HepG2 (cell line): ENCODE measurements around the gene CTDSPL2. TPM values are rescaled to one million over a fixed set of nuclear protein-coding genes. Genes with fewer than 3 reads are reported as not detected.

Experiments used
- CAMTA2 ChIP-seq: sonication (generic); formaldehyde crosslinking; IDR thresholded peaks from 2 replicates; pipeline ENCODE4 v1.4.0; 2020; ENCODE audit warnings: mild to moderate bottlenecking, missing genetic modification reagents, borderline replicate concordance
- FOSL2 ChIP-seq: sonication (generic); formaldehyde crosslinking; IDR thresholded peaks from 2 replicates; pipeline ENCODE4 v1.4.0; 2020; ENCODE audit warnings: missing genetic modification reagents
- FOXA3 ChIP-seq: IDR thresholded peaks from 2 replicates; pipeline ENCODE4 v1.6.1; 2016; ENCODE audit warnings: missing genetic modification reagents, missing compliant biosample characterization
- GABPA ChIP-seq, 2 experiments: IDR thresholded peaks; 2 replicates each; pipeline ENCODE4 v1.6.1; 2011 to 2016; ENCODE audit warnings: low read depth in 2 of 2, low read length in 1 of 2, missing biosample characterization in 1 of 2, missing genetic modification characterization in 1 of 2
- GATAD2A ChIP-seq: IDR thresholded peaks from 2 replicates; pipeline ENCODE4 v1.6.1; 2016
- GFI1 ChIP-seq: sonication (generic); formaldehyde crosslinking; IDR thresholded peaks from 2 replicates; pipeline ENCODE4 v1.5.0; 2020; ENCODE audit warnings: missing genetic modification reagents, mild to moderate bottlenecking, borderline replicate concordance
- GTF2F1 ChIP-seq: fragments of 150-350 bp; IDR thresholded peaks from 2 replicates; pipeline ENCODE4 v1.6.1; 2014; ENCODE audit warnings: low read length
- HNRNPH1 ChIP-seq: fragments of 200-400 bp; formaldehyde crosslinking; optimal IDR thresholded peaks from 2 replicates; pipeline ENCODE3; 2017; ENCODE audit warnings: mild to moderate bottlenecking, low read depth, low read length
- KDM2A ChIP-seq: sonication (generic); formaldehyde crosslinking; IDR thresholded peaks from 2 replicates; pipeline ENCODE4 v1.4.0; 2020; ENCODE audit warnings: low read depth, missing genetic modification reagents, borderline replicate concordance
- KDM4B ChIP-seq: sonication (generic); formaldehyde crosslinking; IDR thresholded peaks from 2 replicates; pipeline ENCODE4 v1.4.0; 2020; ENCODE audit warnings: missing genetic modification reagents
- NCOA2 ChIP-seq: sonication (generic); formaldehyde crosslinking; IDR thresholded peaks from 2 replicates; pipeline ENCODE4 v1.8.0; 2022; ENCODE audit warnings: inconsistent platforms
- NFE2 ChIP-seq: sonication (generic); formaldehyde crosslinking; IDR thresholded peaks from 2 replicates; pipeline ENCODE4 v1.4.0; 2020; ENCODE audit warnings: missing genetic modification reagents
- NFIB ChIP-seq: sonication (generic); formaldehyde crosslinking; IDR thresholded peaks from 2 replicates; pipeline ENCODE4 v1.9.0; 2021; ENCODE audit warnings: missing genetic modification reagents, mild to moderate bottlenecking, borderline replicate concordance
- PITX1 ChIP-seq: sonication (generic); formaldehyde crosslinking; IDR thresholded peaks from 2 replicates; pipeline ENCODE4 v1.5.1; 2020; ENCODE audit warnings: mild to moderate bottlenecking, missing genetic modification reagents
- SATB2 ChIP-seq: sonication (generic); formaldehyde crosslinking; IDR thresholded peaks from 2 replicates; pipeline ENCODE4 v1.5.0; 2020; ENCODE audit warnings: missing genetic modification reagents
- THAP11 ChIP-seq: IDR thresholded peaks from 2 replicates; pipeline ENCODE4 v1.6.1; 2016; ENCODE audit warnings: missing biosample characterization, missing genetic modification reagents
- ZBTB21 ChIP-seq: sonication (generic); formaldehyde crosslinking; IDR thresholded peaks from 2 replicates; pipeline ENCODE4 v1.4.0; 2020; ENCODE audit warnings: missing genetic modification reagents
- ZNF775 ChIP-seq: sonication (generic); formaldehyde crosslinking; IDR thresholded peaks from 2 replicates; pipeline ENCODE4 v1.4.0; 2020; ENCODE audit warnings: missing genetic modification reagents, mild to moderate bottlenecking, moderate library complexity, borderline replicate concordance
- ZNF781 ChIP-seq: sonication (generic); formaldehyde crosslinking; IDR thresholded peaks from 2 replicates; pipeline ENCODE4 v1.5.1; 2020; ENCODE audit warnings: borderline replicate concordance, mild to moderate bottlenecking, missing genetic modification reagents; ENCODE audit errors: not compliant biosample characterization
- ZNF83 ChIP-seq: sonication (generic); formaldehyde crosslinking; IDR thresholded peaks from 2 replicates; pipeline ENCODE4 v1.4.0; 2020; ENCODE audit warnings: missing genetic modification reagents, mild to moderate bottlenecking, borderline replicate concordance
- ZSCAN25 ChIP-seq: sonication (generic); formaldehyde crosslinking; IDR thresholded peaks from 2 replicates; pipeline ENCODE4 v1.8.0; 2022; ENCODE audit warnings: mild to moderate bottlenecking, missing genetic modification reagents
- polyA plus RNA-seq, 8 experiments: library from polyadenylated mRNA; depleted of rRNA in 3 of 8; stranded (reverse) in 7 of 8; unstranded in 1 of 8; fragments of >200 nt; fragmentation: Illumina TruSeq in 4 of 8; extraction: Trizol in 4 of 8; gene quantifications; 2 replicates each; pipeline versions ENCODE4 v1.2.1 to v1.2.3, GENCODE V29; 2011 to 2016; ENCODE audit warnings: low read depth in 4 of 8, missing spikeins in 1 of 8, mixed read lengths in 1 of 8; ENCODE audit not compliant: insufficient read depth in 1 of 8
- total RNA-seq, 5 experiments: library from RNA; depleted of rRNA; stranded (reverse); fragments of >200 nt; fragmentation: Illumina TruSeq; extraction: Trizol; gene quantifications; 2 replicates each; pipeline ENCODE4 v1.2.3, GENCODE V29; 2016; ENCODE audit warnings: low read depth in 1 of 5
- TF ChIP-seq, protein P1 (sequence below): sonication (generic); formaldehyde crosslinking; IDR thresholded peaks from 2 replicates; pipeline ENCODE4 v1.5.0; 2020; ENCODE audit warnings: missing genetic modification reagents
- TF ChIP-seq, protein P2 (sequence below): sonication (generic); formaldehyde crosslinking; IDR thresholded peaks from 2 replicates; pipeline ENCODE4 v1.9.0; 2022; ENCODE audit warnings: low read depth, missing genetic modification reagents
- TF ChIP-seq, protein P3 (sequence below): sonication (generic); formaldehyde crosslinking; IDR thresholded peaks from 2 replicates; pipeline ENCODE4 v1.4.0; 2020; ENCODE audit warnings: missing genetic modification reagents
- TF ChIP-seq, protein P4 (sequence below): sonication (generic); formaldehyde crosslinking; IDR thresholded peaks from 2 replicates; pipeline ENCODE4 v1.4.0; 2020; ENCODE audit warnings: missing genetic modification reagents

Gene CTDSPL2
- total and polyA plus RNA-seq, 2 of the 13 experiments (the other 11 are each of a cell fraction or from before 2014, with no cell fraction given) = 37.4 to 56.2 TPM

DNA sequence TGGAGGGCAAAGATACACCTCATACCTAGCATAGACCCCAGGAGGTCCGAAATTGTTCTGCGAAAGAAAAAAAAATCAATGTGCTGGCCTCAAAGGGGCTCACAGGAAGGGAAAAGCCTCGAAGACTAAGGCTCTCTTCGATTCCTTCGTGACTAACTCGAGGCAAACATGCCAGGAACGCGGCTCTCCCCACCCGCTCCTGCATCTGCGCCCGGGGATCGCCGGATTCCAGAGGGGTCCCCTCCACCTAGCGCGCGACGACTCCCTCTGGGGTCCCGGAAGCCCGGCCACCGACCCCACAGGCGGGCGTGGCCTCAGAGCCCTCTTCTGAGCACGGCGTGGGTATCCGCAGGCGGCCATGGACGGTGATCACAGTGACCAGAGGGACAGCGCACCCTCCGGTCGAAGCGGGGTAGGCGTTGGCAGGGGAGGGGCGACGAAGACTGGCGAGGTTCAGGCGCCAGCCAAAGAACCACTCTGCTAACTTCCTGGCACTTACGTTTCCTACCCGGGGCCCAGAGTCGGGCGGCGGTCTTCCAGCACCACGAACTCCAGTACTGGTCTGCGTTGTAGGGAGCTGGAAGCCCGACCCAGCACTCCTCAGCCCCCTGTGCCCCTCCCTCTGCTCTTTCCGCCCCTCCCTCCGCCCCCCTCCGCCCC, 109.0 kb downstream of the CTDSPL2 start (continued):
- TF ChIP-seq NFIB (no peak), ZNF83 (no peak), THAP11 (0 out of 2 replicates have a peak, but pooled peaks have one; percentile 35), KDM4B (CRISPR knock-in tag) (peak; percentile 4; the same call in 1 of the 2 replicates), GABPA (IDR thresholded peaks at IDR 0.05; ENCODE audit: low read depth, low read length) (no peak), GABPA (CRISPR knock-in tag; IDR thresholded peaks at IDR 0.05; ENCODE audit: low read depth) (peak; percentile 45; the same call in 1 of the 2 replicates), CAMTA2 (no peak), ZSCAN25 (peak; percentile 91), GTF2F1 (no peak), GFI1 (0 out of 2 replicates have a peak, but pooled peaks have one; percentile 10), FOXA3 (0 out of 2 replicates have a peak, but pooled peaks have one; percentile 10), KDM2A (CRISPR knock-in tag) (peak; percentile 75), SATB2 (CRISPR knock-in tag) (no peak), PITX1 (CRISPR knock-in tag) (peak; percentile 51; the same call in 1 of the 2 replicates), ZBTB21 (CRISPR knock-in tag) (peak; percentile 39; the same call in 1 of the 2 replicates), FOSL2 (peak; percentile 30; the same call in 1 of the 2 replicates), NCOA2 (0 out of 2 replicates have a peak, but pooled peaks have one; percentile 19), HNRNPH1 (no peak), ZNF781 (CRISPR knock-in tag) (peak; percentile 59), NFE2 (no peak), GATAD2A (CRISPR knock-in tag) (peak; percentile 44; the same call in 1 of the 2 replicates), ZNF775 (CRISPR knock-in tag) (0 out of 2 replicates have a peak, but pooled peaks have one; percentile 65)
- TF ChIP-seq, protein P1, sequence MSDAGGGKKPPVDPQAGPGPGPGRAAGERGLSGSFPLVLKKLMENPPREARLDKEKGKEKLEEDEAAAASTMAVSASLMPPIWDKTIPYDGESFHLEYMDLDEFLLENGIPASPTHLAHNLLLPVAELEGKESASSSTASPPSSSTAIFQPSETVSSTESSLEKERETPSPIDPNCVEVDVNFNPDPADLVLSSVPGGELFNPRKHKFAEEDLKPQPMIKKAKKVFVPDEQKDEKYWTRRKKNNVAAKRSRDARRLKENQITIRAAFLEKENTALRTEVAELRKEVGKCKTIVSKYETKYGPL (CRISPR knock-in tag) = 0 out of 2 replicates have a peak, but pooled peaks have one; percentile 26
- TF ChIP-seq, protein P2, sequence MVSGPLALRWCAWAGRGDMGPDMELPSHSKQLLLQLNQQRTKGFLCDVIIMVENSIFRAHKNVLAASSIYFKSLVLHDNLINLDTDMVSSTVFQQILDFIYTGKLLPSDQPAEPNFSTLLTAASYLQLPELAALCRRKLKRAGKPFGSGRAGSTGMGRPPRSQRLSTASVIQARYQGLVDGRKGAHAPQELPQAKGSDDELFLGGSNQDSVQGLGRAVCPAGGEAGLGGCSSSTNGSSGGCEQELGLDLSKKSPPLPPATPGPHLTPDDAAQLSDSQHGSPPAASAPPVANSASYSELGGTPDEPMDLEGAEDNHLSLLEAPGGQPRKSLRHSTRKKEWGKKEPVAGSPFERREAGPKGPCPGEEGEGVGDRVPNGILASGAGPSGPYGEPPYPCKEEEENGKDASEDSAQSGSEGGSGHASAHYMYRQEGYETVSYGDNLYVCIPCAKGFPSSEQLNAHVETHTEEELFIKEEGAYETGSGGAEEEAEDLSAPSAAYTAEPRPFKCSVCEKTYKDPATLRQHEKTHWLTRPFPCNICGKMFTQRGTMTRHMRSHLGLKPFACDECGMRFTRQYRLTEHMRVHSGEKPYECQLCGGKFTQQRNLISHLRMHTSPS (CRISPR knock-in tag) = peak; percentile 34; the same call in 1 of the 2 replicates
- TF ChIP-seq, protein P3, sequence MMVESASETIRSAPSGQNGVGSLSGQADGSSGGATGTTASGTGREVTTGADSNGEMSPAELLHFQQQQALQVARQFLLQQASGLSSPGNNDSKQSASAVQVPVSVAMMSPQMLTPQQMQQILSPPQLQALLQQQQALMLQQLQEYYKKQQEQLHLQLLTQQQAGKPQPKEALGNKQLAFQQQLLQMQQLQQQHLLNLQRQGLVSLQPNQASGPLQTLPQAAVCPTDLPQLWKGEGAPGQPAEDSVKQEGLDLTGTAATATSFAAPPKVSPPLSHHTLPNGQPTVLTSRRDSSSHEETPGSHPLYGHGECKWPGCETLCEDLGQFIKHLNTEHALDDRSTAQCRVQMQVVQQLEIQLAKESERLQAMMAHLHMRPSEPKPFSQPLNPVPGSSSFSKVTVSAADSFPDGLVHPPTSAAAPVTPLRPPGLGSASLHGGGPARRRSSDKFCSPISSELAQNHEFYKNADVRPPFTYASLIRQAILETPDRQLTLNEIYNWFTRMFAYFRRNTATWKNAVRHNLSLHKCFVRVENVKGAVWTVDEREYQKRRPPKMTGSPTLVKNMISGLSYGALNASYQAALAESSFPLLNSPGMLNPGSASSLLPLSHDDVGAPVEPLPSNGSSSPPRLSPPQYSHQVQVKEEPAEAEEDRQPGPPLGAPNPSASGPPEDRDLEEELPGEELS (CRISPR knock-in tag) = peak; percentile 27; the same call in 1 of the 2 replicates
- TF ChIP-seq, protein P4, sequence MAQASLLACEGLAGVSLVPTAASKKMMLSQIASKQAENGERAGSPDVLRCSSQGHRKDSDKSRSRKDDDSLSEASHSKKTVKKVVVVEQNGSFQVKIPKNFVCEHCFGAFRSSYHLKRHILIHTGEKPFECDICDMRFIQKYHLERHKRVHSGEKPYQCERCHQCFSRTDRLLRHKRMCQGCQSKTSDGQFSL = 0 out of 2 replicates have a peak, but pooled peaks have one; percentile 14
